IPS-15b (cell line): ENCODE data around the gene C19orf53.
A peak's percentile ranks its signal among the peaks of the same experiment; 100 is the strongest.

Source experiments
- H3K27me3 ChIP-seq: one replicate; pipeline ENCODE4 v1.6.1; 2013; ENCODE audit warnings: low read length; ENCODE audit not compliant: control insufficient read depth, insufficient read depth
- H3K36me3 ChIP-seq: one replicate; pipeline ENCODE4 v1.6.1; 2013; ENCODE audit warnings: low read length; ENCODE audit not compliant: control insufficient read depth, insufficient read depth
- H3K4me1 ChIP-seq: one replicate; pipeline ENCODE4 v1.6.1; 2013; ENCODE audit warnings: mild to moderate bottlenecking, low read length; ENCODE audit not compliant: control insufficient read depth, insufficient read depth
- H3K4me3 ChIP-seq: one replicate; pipeline ENCODE4 v1.5.1; 2013; ENCODE audit warnings: low read depth, low read length
- H3K9ac ChIP-seq: one replicate; pipeline ENCODE4 v1.6.1; 2013; ENCODE audit warnings: low read depth, mild to moderate bottlenecking, low read length
- H3K9me3 ChIP-seq: one replicate; pipeline ENCODE4 v1.6.1; 2013; ENCODE audit warnings: mild to moderate bottlenecking, low read length; ENCODE audit not compliant: control insufficient read depth, insufficient read depth

Gene C19orf53

GRCh38 chr19:13774217-13775191 is at the start of gene C19orf53:
Gene C19orf53, plus strand, starts transcription at chr19:13774456. Its CDS starts 22 bp downstream, at chr19:13774478.
- H3K4me1 ChIP-seq = peaks cover 2% of the 10 kb centered on the region
- no peaks in the 10 kb centered on the region for H3K27me3 ChIP-seq
- peaks cover 31% of the 10 kb centered on the region for H3K36me3 ChIP-seq
- no peaks in the 10 kb centered on the region for H3K9me3 ChIP-seq
- H3K4me3 ChIP-seq = peak within 1 kb of the TSS; percentile 80
- H3K9ac ChIP-seq = peak within 1 kb of the TSS; percentile 97

- Histone ChIP-seq H3K9ac (no peak overlapping the region), H3K4me1 (peaks cover 3% of the 10 kb centered on the region), H3K4me3 (no peak overlapping the region), H3K9me3 (no peaks in the 10 kb centered on the region), H3K27me3 (no peaks in the 10 kb centered on the region), H3K36me3 (no peaks in the 10 kb centered on the region)
Measured at GRCh38 chr19:13726323-13726722, 47.9 kb upstream of the C19orf53 start.

GRCh38 chr19:13727798-13728197 is 46.5 kb upstream of the C19orf53 start:
- no peak overlapping the region for H3K4me3 ChIP-seq
- no peaks in the 10 kb centered on the region for H3K27me3 ChIP-seq
- no peak overlapping the region for H3K9ac ChIP-seq
- no peaks in the 10 kb centered on the region for H3K9me3 ChIP-seq
- H3K4me1 ChIP-seq = peaks cover 3% of the 10 kb centered on the region
- H3K36me3 ChIP-seq = no peaks in the 10 kb centered on the region

- Histone ChIP-seq H3K4me1 (peaks cover 3% of the 10 kb centered on the region), H3K36me3 (no peaks in the 10 kb centered on the region), H3K9me3 (no peaks in the 10 kb centered on the region), H3K4me3 (no peak overlapping the region), H3K9ac (no peak overlapping the region), H3K27me3 (no peaks in the 10 kb centered on the region)
Measured at GRCh38 chr19:13729859-13730258, 44.4 kb upstream of the C19orf53 start.

GRCh38 chr19:13731147-13731964 is 42.9 kb upstream of the C19orf53 start:
- Histone ChIP-seq H3K4me1 (peaks cover 3% of the 10 kb centered on the region), H3K9me3 (no peaks in the 10 kb centered on the region), H3K4me3 (peak overlapping the region; percentile 88), H3K27me3 (no peaks in the 10 kb centered on the region), H3K9ac (peak overlapping the region; percentile 85), H3K36me3 (no peaks in the 10 kb centered on the region)

- no peaks in the 10 kb centered on the region for H3K36me3 ChIP-seq
- no peaks in the 10 kb centered on the region for H3K27me3 ChIP-seq
- H3K9me3 ChIP-seq = no peaks in the 10 kb centered on the region
- peaks cover 3% of the 10 kb centered on the region for H3K4me1 ChIP-seq
- no peak overlapping the region for H3K9ac ChIP-seq
- peak overlapping the region; percentile 88 for H3K4me3 ChIP-seq
Measured at GRCh38 chr19:13732337-13732736, 41.9 kb upstream of the C19orf53 start.

GRCh38 chr19:13734751-13735150 is 39.5 kb upstream of the C19orf53 start:
- H3K4me3 ChIP-seq = no peak overlapping the region
- H3K36me3 ChIP-seq = no peaks in the 10 kb centered on the region
- no peaks in the 10 kb centered on the region for H3K27me3 ChIP-seq
- H3K9ac ChIP-seq = no peak overlapping the region
- no peaks in the 10 kb centered on the region for H3K9me3 ChIP-seq
- peaks cover 2% of the 10 kb centered on the region for H3K4me1 ChIP-seq

GRCh38 chr19:13738073-13738472 is 36.2 kb upstream of the C19orf53 start:
- H3K36me3 ChIP-seq = no peaks in the 10 kb centered on the region

GRCh38 chr19:13741893-13742292 is 32.4 kb upstream of the C19orf53 start:
- Histone ChIP-seq H3K4me3 (no peak overlapping the region), H3K27me3 (no peaks in the 10 kb centered on the region), H3K9ac (no peak overlapping the region), H3K36me3 (no peaks in the 10 kb centered on the region), H3K4me1 (peaks cover 3% of the 10 kb centered on the region), H3K9me3 (no peaks in the 10 kb centered on the region)

More at GRCh38 chr19:13738073-13738472, 36.2 kb upstream of the C19orf53 start:
- peaks cover 2% of the 10 kb centered on the region for H3K4me1 ChIP-seq
- no peaks in the 10 kb centered on the region for H3K9me3 ChIP-seq
- H3K9ac ChIP-seq = no peak overlapping the region
- H3K27me3 ChIP-seq = no peaks in the 10 kb centered on the region
- no peak overlapping the region for H3K4me3 ChIP-seq

- Histone ChIP-seq H3K36me3 (no peaks in the 10 kb centered on the region), H3K27me3 (no peaks in the 10 kb centered on the region), H3K9ac (no peak overlapping the region), H3K4me1 (peaks cover 3% of the 10 kb centered on the region), H3K9me3 (no peaks in the 10 kb centered on the region), H3K4me3 (no peak overlapping the region)
Measured at GRCh38 chr19:13742756-13743155, 31.5 kb upstream of the C19orf53 start.

- Histone ChIP-seq H3K9me3 (no peaks in the 10 kb centered on the region), H3K36me3 (no peaks in the 10 kb centered on the region), H3K9ac (no peak overlapping the region), H3K4me1 (peaks cover 3% of the 10 kb centered on the region), H3K4me3 (no peak overlapping the region), H3K27me3 (no peaks in the 10 kb centered on the region)
Measured at GRCh38 chr19:13744174-13744573, 30.1 kb upstream of the C19orf53 start.
